ENCODE data around the gene LCP1. TPM values are rescaled to one million over a fixed set of nuclear protein-coding genes. Genes with fewer than 3 reads are reported as not detected.

The LCP1 gene
- total RNA-seq, 1 experiment from 2014 or later = 32.1 TPM

- BruUV-seq (replicated peaks) = no TSS peak
- no peak for TF ChIP-seq CTCF (IDR thresholded peaks at IDR 0.05; ENCODE audit: insufficient read depth in 1 of 2, low read depth in 1 of 2, low read length in 1 of 2, severe bottlenecking in 1 of 2, unreplicated experiment in 1 of 2)
- peaks cover 35% of the 10 kb centered on the region for H3K4me1 Mint-ChIP-seq (ENCODE audit: low read depth, unreplicated experiment)
- Histone ChIP-seq H3K27me3 (replicated peaks; ENCODE audit: control insufficient read depth, insufficient read depth, low read length) (no peaks in the 10 kb centered on the region), H3K9me3 (no peaks in the 10 kb centered on the region), H3K4me1 (peaks cover 27% of the 10 kb centered on the region), H3K4me3 (ENCODE audit: low read depth, low read length) (no peak overlapping the region), H3K36me3 (ENCODE audit: control insufficient read depth, insufficient read depth, low read length) (no peaks in the 10 kb centered on the region)
- POLR2A ChIA-PET = no interaction called here
- H3K9me3 Mint-ChIP-seq (ENCODE audit: unreplicated experiment) = no peaks in the 10 kb centered on the region
- peaks cover 4% of the 10 kb centered on the region for H3K36me3 Mint-ChIP-seq (ENCODE audit: insufficient read depth, unreplicated experiment)
- intact Hi-C loops (cut with micrococcal nuclease; ENCODE audit: unreplicated experiment) = no loop called here
- no peaks in the 10 kb centered on the region for H3K27me3 Mint-ChIP-seq (ENCODE audit: insufficient read depth, unreplicated experiment)
- DNase-seq = no peak
- CTCF ChIA-PET = no interaction called here
- peak overlapping the region; percentile 77 for H3K27ac Mint-ChIP-seq (ENCODE audit: unreplicated experiment)
- H3K4me3 Mint-ChIP-seq (ENCODE audit: unreplicated experiment) = no peak overlapping the region
These were observed 45.3 kb downstream of the LCP1 start for GRCh38 chr13:46136688-46137087.

GRCh38 chr13:46134961-46135522 is 46.9 kb downstream of the LCP1 start:
- intact Hi-C loops (cut with micrococcal nuclease; ENCODE audit: unreplicated experiment) = loop anchor here (1.0 to 2.0 kb wide), 3 partner anchors 8 to 83 kb away; partner anchors contain the start of gene ZC3H13
- no peaks in the 10 kb centered on the region for H3K9me3 Mint-ChIP-seq (ENCODE audit: unreplicated experiment)
- peaks cover 4% of the 10 kb centered on the region for H3K36me3 Mint-ChIP-seq (ENCODE audit: insufficient read depth, unreplicated experiment)
- Histone ChIP-seq H3K9me3 (no peaks in the 10 kb centered on the region), H3K4me1 (peaks cover 27% of the 10 kb centered on the region), H3K36me3 (ENCODE audit: control insufficient read depth, insufficient read depth, low read length) (no peaks in the 10 kb centered on the region), H3K27me3 (replicated peaks; ENCODE audit: control insufficient read depth, insufficient read depth, low read length) (no peaks in the 10 kb centered on the region), H3K4me3 (ENCODE audit: low read depth, low read length) (no peak overlapping the region)
- ChIA-PET POLR2A (no interaction called here), CTCF (interaction anchor here (0.6 to 2.1 kb wide), 4 partner anchors 9 to 408 kb away, joined by 3 to 15 read pairs (median 6); partner anchors contain the start of gene ZC3H13)
- H3K4me3 Mint-ChIP-seq (ENCODE audit: unreplicated experiment) = peak overlapping the region; percentile 50
- H3K4me1 Mint-ChIP-seq (ENCODE audit: low read depth, unreplicated experiment) = peaks cover 35% of the 10 kb centered on the region
- H3K27me3 Mint-ChIP-seq (ENCODE audit: insufficient read depth, unreplicated experiment) = no peaks in the 10 kb centered on the region
- peak; percentile 80 to 84 for DNase-seq
- peak overlapping the region; percentile 77 for H3K27ac Mint-ChIP-seq (ENCODE audit: unreplicated experiment)
- no TSS peak for BruUV-seq (replicated peaks)
- TF ChIP-seq CTCF (IDR thresholded peaks at IDR 0.05; ENCODE audit: insufficient read depth in 1 of 2, low read depth in 1 of 2, low read length in 1 of 2, severe bottlenecking in 1 of 2, unreplicated experiment in 1 of 2) = no peak

- TF ChIP-seq CTCF (IDR thresholded peaks at IDR 0.05; ENCODE audit: insufficient read depth in 1 of 2, low read depth in 1 of 2, low read length in 1 of 2, severe bottlenecking in 1 of 2, unreplicated experiment in 1 of 2) = no peak
- BruUV-seq (replicated peaks) = TSS peak; percentile 58
- ChIA-PET CTCF (interaction anchor here (1.3 to 2.1 kb wide), 2 partner anchors 8 to 82 kb away, joined by 3 to 15 read pairs; partner anchors contain the start of gene ZC3H13), POLR2A (no interaction called here)
- DNase-seq = no peak
- Histone ChIP-seq H3K4me1 (peaks cover 27% of the 10 kb centered on the region), H3K27me3 (replicated peaks; ENCODE audit: control insufficient read depth, insufficient read depth, low read length) (no peaks in the 10 kb centered on the region), H3K4me3 (ENCODE audit: low read depth, low read length) (no peak overlapping the region), H3K36me3 (ENCODE audit: control insufficient read depth, insufficient read depth, low read length) (no peaks in the 10 kb centered on the region), H3K9me3 (no peaks in the 10 kb centered on the region)
- peak overlapping the region; percentile 77 for H3K27ac Mint-ChIP-seq (ENCODE audit: unreplicated experiment)
- no peaks in the 10 kb centered on the region for H3K27me3 Mint-ChIP-seq (ENCODE audit: insufficient read depth, unreplicated experiment)
- H3K4me1 Mint-ChIP-seq (ENCODE audit: low read depth, unreplicated experiment) = peaks cover 35% of the 10 kb centered on the region
- no peak overlapping the region for H3K4me3 Mint-ChIP-seq (ENCODE audit: unreplicated experiment)
- no peaks in the 10 kb centered on the region for H3K9me3 Mint-ChIP-seq (ENCODE audit: unreplicated experiment)
- H3K36me3 Mint-ChIP-seq (ENCODE audit: insufficient read depth, unreplicated experiment) = peaks cover 4% of the 10 kb centered on the region
- intact Hi-C loops (cut with micrococcal nuclease; ENCODE audit: unreplicated experiment) = loop anchor here (2.0 kb wide), 1 partner anchor 22 kb away; no protein-coding TSS in a partner anchor
These were observed 47.5 kb downstream of the LCP1 start for GRCh38 chr13:46134494-46134893.
